CD4-positive, alpha-beta T cell treated with Interferon gamma for 1 hour (primary cell): ENCODE results near the gene SEC14L2.
"Not testable (repeated sequence)": the region's sequence is repeated elsewhere in the genome, so short reads cannot be mapped to it uniquely, and the experiment has no call there.

Experiments used
- DNase-seq: peaks from one replicate; pipeline ENCODE4 v3.0.0-alpha.2; 2020

Gene SEC14L2

DNA sequence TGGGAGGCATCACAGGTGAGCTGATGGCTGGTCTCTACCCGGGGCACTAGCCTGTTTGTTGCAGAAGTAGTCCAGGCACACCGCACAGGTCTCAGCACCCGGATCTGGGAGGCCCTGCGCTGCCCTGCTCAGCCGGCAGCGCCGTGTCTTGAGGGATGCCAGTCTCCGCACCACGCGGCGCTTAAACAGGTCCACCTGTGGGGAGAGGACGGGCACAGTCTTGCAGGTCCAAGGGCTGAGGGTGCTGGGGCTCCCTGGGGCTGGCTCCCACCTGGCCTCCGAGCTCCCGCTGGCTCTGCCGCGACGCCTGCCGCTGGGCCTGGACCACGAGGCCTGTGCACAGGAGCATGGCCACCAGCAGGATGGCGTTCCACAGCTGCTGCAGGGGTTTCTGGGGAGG lies 16.8 kb upstream of the SEC14L2 start:
- no peak for DNase-seq

- DNase-seq, result no peak
Measured at GRCh38 chr22:30381264-30381663, 15.6 kb upstream of the SEC14L2 start.

GRCh38 chr22:30382340-30382739 lies 14.5 kb upstream of the SEC14L2 start:
- DNase-seq, result no peak

DNA sequence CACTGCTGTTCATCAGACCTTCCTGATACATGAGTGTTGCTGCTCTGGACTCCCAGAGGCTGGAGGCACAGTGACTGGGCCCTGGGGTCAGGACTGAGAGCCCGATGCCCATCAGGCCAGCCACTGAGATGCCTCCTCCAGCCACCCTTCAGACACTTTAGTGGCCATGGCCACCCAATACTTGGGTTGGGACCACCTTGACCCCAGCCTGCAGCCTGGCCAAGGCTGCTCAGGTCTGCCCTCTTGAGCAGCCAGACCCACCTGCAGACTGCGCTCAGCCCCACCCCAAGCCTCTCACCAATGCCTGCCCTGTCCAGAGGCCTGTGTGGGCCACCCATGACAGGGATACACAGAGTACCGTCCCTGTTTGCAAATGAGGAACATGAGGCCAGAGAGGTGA lies 13.8 kb upstream of the SEC14L2 start:
- no peak for DNase-seq

GRCh38 chr22:30385942-30386341 lies 10.9 kb upstream of the SEC14L2 start:
- DNase-seq, result no peak

DNA sequence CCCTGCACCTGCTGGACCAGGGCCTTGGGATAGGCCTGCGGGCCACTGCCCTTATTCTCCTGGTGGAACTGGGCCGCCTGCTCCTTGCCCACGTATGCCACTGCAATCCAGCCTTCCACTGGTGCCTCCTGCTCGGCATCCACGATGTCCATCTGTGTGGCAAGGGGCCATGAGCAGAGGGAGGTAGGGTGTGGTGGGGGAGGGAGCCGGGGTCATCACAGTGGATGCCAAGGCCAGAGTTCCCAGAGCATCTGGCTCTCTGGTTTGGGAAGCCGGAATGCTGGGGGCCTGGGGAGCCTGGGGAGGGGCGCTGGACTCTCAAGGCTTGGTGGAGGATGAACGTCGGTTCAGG lies 10.2 kb upstream of the SEC14L2 start:
- no peak for DNase-seq

DNA sequence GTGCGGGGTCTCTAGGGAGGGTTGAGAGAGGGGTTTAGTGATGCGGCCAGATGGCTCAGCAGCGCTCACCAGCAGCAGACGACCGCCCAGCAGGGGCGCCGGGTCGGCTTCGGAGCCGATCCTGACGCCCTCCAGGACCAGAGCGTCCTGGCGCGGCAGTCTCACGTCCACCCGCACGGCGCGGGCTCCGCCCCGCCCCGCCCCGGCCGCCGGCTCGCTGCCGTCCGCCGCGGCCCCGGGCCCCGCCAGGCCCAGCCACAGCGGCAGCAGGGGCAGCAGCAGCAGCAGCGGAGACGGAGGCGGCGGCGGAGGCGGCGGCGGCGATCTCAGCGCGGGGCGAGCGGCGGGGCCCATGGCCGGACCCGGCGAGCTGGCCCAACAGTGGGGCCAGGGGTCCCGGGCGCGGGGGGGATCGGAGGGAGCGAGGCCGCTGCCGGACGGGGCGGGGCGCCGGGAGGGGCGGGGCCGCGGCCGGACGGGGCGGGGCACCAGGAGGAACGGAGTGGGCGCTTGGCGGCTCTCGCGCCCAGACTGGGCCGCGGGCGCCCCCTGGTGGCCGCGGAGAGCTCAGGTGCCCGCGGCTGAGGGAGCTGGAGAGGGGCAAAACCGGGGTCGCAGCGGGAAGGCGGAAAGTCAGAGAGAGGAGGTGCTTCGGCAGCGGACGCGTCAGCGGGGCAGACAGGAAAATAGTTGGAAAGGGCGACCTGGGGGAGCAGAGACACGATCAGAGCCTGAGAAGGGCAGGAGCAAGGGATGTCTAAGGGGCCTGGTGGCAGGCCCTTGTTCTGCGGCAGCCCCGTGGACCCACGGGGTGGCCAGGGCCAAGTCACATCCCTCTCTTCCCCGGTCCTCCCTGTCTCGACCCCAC lies 9.6 kb upstream of the SEC14L2 start, which contains the start of gene RNF215:
Gene RNF215 (minus strand): TSS at position 452 of the 868 bp plus-strand sequence. CDS start 98 bp downstream, at position 354.
- DNase-seq, result peak; percentile 78

DNA sequence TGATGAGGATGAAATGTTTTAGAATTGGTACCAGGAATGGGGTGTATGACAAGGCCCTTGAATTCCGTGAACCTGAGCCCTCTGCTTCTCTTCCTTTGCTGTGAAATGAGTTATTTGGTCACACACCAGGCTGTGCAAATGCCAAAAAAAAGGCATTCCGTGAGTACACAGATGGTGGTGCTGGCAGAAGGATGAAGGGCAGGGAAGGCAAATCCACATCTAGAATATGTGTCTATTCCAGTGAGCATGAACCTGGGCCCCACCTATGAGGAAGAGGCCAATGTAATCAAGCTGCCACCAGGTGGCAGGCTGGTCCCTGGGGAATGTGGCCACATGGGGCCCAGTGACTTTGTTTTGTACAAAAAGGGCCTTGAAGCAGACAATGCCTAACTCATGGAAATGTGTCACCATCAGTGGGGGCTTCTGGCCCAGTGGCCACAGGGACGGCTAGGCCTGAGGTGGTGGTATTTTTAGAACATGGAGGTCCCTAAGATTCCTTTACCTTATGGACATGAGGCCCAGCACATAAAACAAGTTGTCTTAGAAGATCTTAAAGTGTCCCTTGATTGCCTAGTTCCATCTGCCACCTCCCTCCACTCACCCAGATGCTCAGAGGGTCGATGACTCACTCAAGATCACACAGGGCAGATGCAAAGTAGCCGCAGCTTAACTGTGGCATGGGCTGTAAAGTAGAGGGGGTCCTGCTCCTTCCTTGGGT lies 5.7 kb upstream of the SEC14L2 start:
- DNase-seq, result peak; percentile 80

DNA sequence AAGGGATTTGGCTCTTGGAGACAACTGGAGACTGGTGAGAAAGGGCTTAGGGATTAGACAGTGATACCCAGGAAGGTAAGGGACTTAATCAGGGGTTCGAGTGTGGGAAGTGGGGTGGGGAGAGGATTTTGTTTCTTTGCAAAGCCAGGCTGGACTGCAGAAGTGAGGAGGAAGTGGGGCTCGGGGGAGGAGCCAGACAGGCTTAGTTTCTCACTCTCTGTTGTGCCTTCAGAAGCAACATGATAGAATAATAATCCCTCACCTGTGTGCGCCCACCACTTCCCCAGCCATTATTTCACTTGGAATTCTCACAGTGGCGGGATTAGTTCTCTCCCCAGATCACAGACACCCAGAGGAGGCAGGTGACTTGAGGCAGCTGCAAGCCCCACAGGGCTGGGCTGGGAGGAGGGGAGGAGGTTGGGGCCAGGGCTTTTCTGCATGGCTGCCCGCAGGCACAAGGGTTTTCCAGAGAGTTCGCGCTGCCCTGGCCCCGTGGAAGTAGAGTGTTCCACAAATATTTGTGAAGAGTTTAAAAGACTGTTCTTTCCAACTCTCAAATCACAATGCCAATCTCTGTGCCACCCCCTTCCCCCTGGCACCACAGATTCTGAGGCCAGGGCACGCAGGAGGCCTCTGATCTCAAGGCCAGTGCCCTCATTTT lies 4.0 kb upstream of the SEC14L2 start:
- DNase-seq, result no peak

- no peak for DNase-seq
Measured at GRCh38 chr22:30393322-30393680, 3.5 kb upstream of the SEC14L2 start.

GRCh38 chr22:30393885-30394284 lies 2.9 kb upstream of the SEC14L2 start:
- no peak for DNase-seq

- no peak for DNase-seq
Measured at GRCh38 chr22:30397656-30398635, 1.1 kb downstream of the SEC14L2 start.

GRCh38 chr22:30398685-30399680 lies 2.2 kb downstream of the SEC14L2 start:
- DNase-seq, result no peak

GRCh38 chr22:30399718-30400117 lies 2.9 kb downstream of the SEC14L2 start:
- no peak for DNase-seq

- no peak for DNase-seq
Measured at GRCh38 chr22:30400159-30400558, 3.3 kb downstream of the SEC14L2 start.

GRCh38 chr22:30401024-30401423 lies 4.2 kb downstream of the SEC14L2 start:
- DNase-seq, result not testable (repeated sequence)

GRCh38 chr22:30402028-30402765 lies 5.4 kb downstream of the SEC14L2 start:
- DNase-seq, result no peak

GRCh38 chr22:30402766-30403104 lies 5.9 kb downstream of the SEC14L2 start:
- not testable (repeated sequence) for DNase-seq

- no peak for DNase-seq
Measured at GRCh38 chr22:30404307-30404706, 7.5 kb downstream of the SEC14L2 start.

- DNase-seq, result no peak
Measured at GRCh38 chr22:30405731-30406130, 8.9 kb downstream of the SEC14L2 start.

- no peak for DNase-seq
Measured at GRCh38 chr22:30406400-30406799, 9.6 kb downstream of the SEC14L2 start.
